VCaP (cell line): Measurements from ENCODE around the gene SERHL2.
A peak's percentile ranks its signal among the peaks of the same experiment; 100 is the strongest.

Experiments
- H3K27ac ChIP-seq: fragments of 450-650 bp; 2 replicates; pipeline ENCODE4 v1.5.1; 2017
- TF ChIP-seq, protein P1 (sequence below): fragments of 450-650 bp; conservative IDR thresholded peaks from 2 replicates; pipeline ENCODE4 v1.5.1; 2017; ENCODE audit warnings: mild to moderate bottlenecking, moderate library complexity

The SERHL2 gene

DNA sequence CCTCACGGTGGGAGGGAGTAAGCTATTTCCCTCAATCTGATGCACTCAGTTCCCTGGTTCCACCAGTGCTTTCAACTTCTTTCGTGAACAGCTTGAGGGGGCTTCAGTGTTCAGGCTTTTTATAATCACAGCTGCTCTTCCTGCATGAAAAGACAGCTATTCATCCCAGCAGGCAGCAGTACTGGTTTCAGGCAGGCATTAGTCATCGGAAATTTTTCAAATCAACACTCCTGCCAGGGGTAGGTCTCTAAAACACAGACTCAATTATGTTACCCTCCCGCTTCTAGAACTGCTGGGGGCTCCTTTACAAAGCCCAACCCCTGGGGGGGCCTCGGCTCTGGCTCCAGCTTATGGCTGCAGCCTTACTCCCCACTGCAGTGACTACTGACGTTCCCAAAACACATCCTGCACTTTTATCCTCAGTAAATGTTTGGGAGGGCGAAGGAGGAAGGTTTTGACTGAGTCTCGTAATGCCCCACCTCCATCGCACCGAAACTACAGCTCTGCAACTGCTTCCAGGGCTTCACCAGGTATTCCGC, 55.1 kb downstream of the SERHL2 start:
- no peak overlapping the region for H3K27ac ChIP-seq

GRCh38 chr22:42610186-42610585, 56.4 kb downstream of the SERHL2 start:
- H3K27ac ChIP-seq, result no peak overlapping the region
- TF ChIP-seq, protein P1, sequence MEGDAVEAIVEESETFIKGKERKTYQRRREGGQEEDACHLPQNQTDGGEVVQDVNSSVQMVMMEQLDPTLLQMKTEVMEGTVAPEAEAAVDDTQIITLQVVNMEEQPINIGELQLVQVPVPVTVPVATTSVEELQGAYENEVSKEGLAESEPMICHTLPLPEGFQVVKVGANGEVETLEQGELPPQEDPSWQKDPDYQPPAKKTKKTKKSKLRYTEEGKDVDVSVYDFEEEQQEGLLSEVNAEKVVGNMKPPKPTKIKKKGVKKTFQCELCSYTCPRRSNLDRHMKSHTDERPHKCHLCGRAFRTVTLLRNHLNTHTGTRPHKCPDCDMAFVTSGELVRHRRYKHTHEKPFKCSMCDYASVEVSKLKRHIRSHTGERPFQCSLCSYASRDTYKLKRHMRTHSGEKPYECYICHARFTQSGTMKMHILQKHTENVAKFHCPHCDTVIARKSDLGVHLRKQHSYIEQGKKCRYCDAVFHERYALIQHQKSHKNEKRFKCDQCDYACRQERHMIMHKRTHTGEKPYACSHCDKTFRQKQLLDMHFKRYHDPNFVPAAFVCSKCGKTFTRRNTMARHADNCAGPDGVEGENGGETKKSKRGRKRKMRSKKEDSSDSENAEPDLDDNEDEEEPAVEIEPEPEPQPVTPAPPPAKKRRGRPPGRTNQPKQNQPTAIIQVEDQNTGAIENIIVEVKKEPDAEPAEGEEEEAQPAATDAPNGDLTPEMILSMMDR, result no peak

More for the DNA sequence above, 55.1 kb downstream of the SERHL2 start:
- TF ChIP-seq, protein P1, result no peak

DNA sequence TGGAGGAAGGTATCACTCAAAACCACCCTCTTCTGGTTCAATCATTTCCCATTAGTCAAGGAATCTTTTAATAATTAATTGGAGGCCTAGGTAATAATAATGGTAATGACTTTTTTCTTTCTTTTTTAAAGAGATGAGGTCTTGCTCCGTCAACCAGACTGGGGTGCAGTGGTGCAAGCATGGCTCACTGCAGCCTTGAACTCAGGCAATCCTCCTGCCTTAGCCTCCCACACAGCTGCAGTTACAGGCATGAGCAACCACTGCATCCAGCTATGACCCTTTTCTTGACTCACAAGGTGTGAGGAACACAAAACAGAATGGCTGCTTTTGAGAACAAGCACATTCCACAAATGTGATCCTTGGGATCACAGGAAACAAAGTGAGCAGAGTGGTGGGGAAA, 57.3 kb downstream of the SERHL2 start:
- TF ChIP-seq, protein P1, result no peak
- peak overlapping the region; percentile 5; the same call in 1 of the 2 replicates for H3K27ac ChIP-seq

GRCh38 chr22:42612336-42612735, 58.6 kb downstream of the SERHL2 start:
- peak overlapping the region; percentile 97 for H3K27ac ChIP-seq
- TF ChIP-seq, protein P1, result no peak

- TF ChIP-seq, protein P1, result no peak
- H3K27ac ChIP-seq, result peak overlapping the region; percentile 97
These were observed 60.1 kb downstream of the SERHL2 start for GRCh38 chr22:42613872-42614301.

DNA sequence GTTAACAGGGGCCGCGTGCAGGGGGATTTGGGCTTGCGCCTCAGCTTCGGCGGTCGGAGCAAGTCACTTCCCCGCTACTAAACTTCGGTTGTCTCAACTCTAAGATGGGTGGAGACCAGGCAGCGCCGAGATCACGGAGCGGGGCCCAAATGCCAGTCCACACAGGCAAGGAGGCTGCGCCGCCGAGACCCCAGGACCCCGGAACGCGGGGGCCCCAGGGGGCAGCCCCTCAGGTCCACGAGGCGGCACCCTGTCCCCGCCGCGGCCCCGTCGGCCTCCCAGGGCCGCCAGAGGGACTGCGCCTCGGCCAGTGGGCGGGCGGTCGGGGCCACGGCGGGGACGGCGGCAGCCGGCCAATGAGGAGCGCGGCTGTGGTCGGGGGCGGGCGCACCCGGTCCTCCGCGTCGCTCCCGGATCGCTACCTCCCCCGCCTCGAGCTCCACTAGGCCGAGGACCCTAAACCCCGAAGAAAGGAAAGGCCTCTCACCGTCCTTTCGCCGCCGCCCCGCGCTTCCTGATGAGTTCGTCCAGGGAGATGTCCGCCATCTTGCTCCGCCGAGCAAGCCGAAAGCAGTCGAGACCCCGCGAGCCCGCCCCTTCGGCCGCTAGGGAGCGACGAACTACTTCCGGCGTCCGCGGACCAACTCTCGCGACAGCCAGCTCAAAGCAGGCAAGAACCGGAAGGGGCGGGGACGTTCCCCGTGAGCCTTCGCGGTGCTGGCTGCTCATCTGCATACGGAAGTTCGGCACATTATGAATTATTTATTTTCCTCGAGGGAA, 60.7 kb downstream of the SERHL2 start, which contains the start of gene POLDIP3:
Gene POLDIP3, minus strand, starts transcription at position 572 of the 780 bp plus-strand sequence. Its CDS starts 26 bp downstream, at position 546.
- TF ChIP-seq, protein P1, result peak; percentile 34
- H3K27ac ChIP-seq, result peak within 1 kb of the TSS; percentile 97

GRCh38 chr22:42615092-42615859, 61.5 kb downstream of the SERHL2 start:
- TF ChIP-seq, protein P1, result no peak
- peak overlapping the region; percentile 97 for H3K27ac ChIP-seq

- peak overlapping the region; percentile 97 for H3K27ac ChIP-seq
These were observed 62.1 kb downstream of the SERHL2 start for GRCh38 chr22:42615860-42616175.
